ENCODE data around the gene ELMO1.

GRCh38 chr7:37367010-37367409 lies 81.7 kb downstream of the ELMO1 start:
- TF ChIP-seq POLR2A (IDR thresholded peaks at IDR 0.05; ENCODE audit: low read length), result no peak
- TF ChIP-seq CTCF (IDR thresholded peaks at IDR 0.05), result no peak

All from A549 (cell line).